ENCODE measurements around the gene GALNT15. TPM values are rescaled to one million over a fixed set of nuclear protein-coding genes. Genes with fewer than 3 reads are reported as not detected.

Gene GALNT15
- total RNA-seq, 2 experiments from 2014 or later = not detected

DNA sequence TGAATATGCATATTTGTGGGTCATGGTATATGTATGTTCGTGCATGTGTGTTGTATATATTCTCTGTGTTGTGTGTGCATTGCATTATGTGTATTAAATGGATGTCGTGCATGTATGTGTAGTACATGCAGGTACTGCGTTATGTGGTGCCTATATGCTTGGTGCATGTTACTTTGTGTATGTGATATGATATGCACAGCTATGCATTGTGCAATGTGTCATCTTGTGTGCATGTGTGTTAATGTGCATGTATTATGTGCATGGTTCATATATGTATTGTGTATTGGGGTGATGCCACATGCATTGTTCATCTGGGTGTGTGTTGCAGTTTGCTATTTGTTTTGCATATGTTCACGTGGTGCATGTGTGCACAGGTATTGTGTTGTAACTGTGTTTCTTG lies 2.9 kb downstream of the GALNT15 start:
- DNase-seq (no peak), ATAC-seq (no peak)
- ChIA-PET POLR2A (no interaction called here), CTCF (interaction anchor here (1.1 to 2.9 kb wide), 2 partner anchors 21 to 128 kb away, joined by 3 to 15 read pairs; no protein-coding TSS in a partner anchor)
- Mint-ChIP-seq H3K4me1 (ENCODE audit: low read depth) (no peaks in the 10 kb centered on the region), H3K27ac (no peak overlapping the region), H3K27me3 (peaks cover 18% of the 10 kb centered on the region), H3K36me3 (ENCODE audit: low read depth) (no peaks in the 10 kb centered on the region), H3K9me3 (no peaks in the 10 kb centered on the region), H3K4me3 (no peak overlapping the region)
- intact Hi-C loops (cut with micrococcal nuclease) = loop anchor here (5.0 kb wide), 1 partner anchor 360 kb away; no protein-coding TSS in a partner anchor
- TF ChIP-seq, protein P1, sequence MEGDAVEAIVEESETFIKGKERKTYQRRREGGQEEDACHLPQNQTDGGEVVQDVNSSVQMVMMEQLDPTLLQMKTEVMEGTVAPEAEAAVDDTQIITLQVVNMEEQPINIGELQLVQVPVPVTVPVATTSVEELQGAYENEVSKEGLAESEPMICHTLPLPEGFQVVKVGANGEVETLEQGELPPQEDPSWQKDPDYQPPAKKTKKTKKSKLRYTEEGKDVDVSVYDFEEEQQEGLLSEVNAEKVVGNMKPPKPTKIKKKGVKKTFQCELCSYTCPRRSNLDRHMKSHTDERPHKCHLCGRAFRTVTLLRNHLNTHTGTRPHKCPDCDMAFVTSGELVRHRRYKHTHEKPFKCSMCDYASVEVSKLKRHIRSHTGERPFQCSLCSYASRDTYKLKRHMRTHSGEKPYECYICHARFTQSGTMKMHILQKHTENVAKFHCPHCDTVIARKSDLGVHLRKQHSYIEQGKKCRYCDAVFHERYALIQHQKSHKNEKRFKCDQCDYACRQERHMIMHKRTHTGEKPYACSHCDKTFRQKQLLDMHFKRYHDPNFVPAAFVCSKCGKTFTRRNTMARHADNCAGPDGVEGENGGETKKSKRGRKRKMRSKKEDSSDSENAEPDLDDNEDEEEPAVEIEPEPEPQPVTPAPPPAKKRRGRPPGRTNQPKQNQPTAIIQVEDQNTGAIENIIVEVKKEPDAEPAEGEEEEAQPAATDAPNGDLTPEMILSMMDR (IDR thresholded peaks at IDR 0.05) = no peak

DNA sequence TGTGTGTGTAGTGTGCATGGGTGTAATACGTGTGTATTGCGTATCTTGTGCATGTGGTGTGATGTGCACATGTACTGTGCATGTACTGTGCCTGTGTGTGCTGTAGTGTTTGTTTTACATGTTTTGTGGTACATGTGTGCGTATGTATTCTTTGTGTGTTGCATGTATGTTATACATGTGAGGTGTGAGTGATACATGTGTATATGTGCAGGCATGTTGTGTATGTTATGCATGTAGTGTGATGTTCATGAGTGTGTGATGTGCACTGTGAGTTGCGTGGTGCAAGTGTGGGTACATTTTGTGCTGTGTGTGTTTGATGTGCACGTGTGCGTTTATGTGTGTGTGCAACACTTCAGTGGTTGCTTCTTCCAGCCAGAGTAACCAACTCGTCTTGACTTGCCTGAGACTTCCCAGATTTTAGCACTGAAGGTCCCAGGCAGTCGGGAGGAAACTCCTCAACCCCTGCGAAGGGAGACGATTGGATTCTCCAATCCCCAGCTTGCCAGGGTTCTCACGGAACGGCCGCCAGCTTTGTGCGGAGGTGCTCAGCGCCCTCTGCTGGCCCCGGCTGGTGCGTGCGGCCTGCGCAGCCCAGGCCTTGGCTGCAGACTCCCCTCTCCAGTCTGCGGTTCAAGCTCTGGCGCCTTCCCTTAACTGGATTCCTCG lies 3.6 kb downstream of the GALNT15 start:
- Mint-ChIP-seq H3K4me3 (no peak overlapping the region), H3K36me3 (ENCODE audit: low read depth) (no peaks in the 10 kb centered on the region), H3K27ac (no peak overlapping the region), H3K9me3 (no peaks in the 10 kb centered on the region), H3K4me1 (ENCODE audit: low read depth) (no peaks in the 10 kb centered on the region), H3K27me3 (peaks cover 18% of the 10 kb centered on the region)
- CTCF ChIA-PET = interaction anchor here (0.6 to 2.3 kb wide), 29 partner anchors 10 to 551 kb away, joined by 3 to 56 read pairs (median 4); no protein-coding TSS in a partner anchor
- ATAC-seq (peak; percentile 88), DNase-seq (peak; percentile 76)
- TF ChIP-seq, protein P1 (IDR thresholded peaks at IDR 0.05) = peak; percentile 96
- intact Hi-C loops (cut with micrococcal nuclease) = loop anchor here (1.0 to 5.0 kb wide), 2 partner anchors 130 to 361 kb away; no protein-coding TSS in a partner anchor
- POLR2A ChIA-PET = interaction anchor here (0.6 kb wide), 1 partner anchor 129 kb away, joined by 3 read pairs; no protein-coding TSS in a partner anchor

DNA sequence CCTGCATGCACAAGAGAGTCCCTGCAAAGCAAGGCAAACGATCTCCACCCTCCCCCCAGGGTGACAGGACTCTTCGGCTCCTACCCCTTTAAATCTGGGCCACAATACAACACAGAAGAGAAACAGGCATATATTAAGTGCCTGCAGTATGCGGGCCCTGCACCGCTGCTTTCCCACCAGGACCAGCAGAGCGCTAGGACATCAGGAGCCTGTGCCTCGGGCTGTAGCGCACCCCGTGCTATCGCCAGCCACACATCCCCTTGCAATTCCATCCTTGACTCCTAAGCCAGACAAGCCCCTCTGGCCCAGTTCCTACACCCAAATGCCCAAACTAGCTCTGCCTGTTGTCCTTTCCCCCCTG lies 4.1 kb downstream of the GALNT15 start:
- H3K27me3 Mint-ChIP-seq = peaks cover 18% of the 10 kb centered on the region
- DNase-seq (no peak), ATAC-seq (no peak)
- H3K4me1 Mint-ChIP-seq (ENCODE audit: low read depth) = no peaks in the 10 kb centered on the region
- intact Hi-C loops (cut with micrococcal nuclease) = loop anchor here (1.0 to 5.0 kb wide), 2 partner anchors 130 to 361 kb away; no protein-coding TSS in a partner anchor
- H3K9me3 Mint-ChIP-seq = no peaks in the 10 kb centered on the region
- no peaks in the 10 kb centered on the region for H3K36me3 Mint-ChIP-seq (ENCODE audit: low read depth)
- no peak overlapping the region for H3K4me3 Mint-ChIP-seq
- ChIA-PET POLR2A (no interaction called here), CTCF (interaction anchor here (0.6 to 2.3 kb wide), 27 partner anchors 11 to 552 kb away, joined by 3 to 56 read pairs (median 4); no protein-coding TSS in a partner anchor)
- H3K27ac Mint-ChIP-seq = no peak overlapping the region
- TF ChIP-seq, protein P1 (IDR thresholded peaks at IDR 0.05) = peak; percentile 26

DNA sequence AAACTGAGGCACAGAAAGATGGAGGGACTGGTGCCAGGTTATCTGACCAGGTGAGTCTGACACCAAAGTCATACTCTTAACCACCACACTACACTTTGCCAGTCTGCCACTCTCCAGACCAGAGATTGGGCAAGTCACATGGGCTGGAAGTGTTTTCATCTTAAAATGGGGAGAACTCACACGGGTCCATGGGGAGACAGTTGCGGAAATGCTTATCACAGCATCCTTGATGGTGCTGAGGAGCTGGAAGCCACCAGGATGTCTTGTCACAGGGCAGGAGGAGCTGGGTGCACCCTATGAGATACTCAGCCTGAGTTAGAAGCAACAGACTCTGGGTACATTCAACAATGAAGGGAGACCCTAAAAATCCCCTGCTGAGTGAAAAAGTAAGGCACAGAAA lies 4.8 kb downstream of the GALNT15 start:
- H3K4me1 Mint-ChIP-seq (ENCODE audit: low read depth) = no peaks in the 10 kb centered on the region
- no peaks in the 10 kb centered on the region for H3K36me3 Mint-ChIP-seq (ENCODE audit: low read depth)
- no peaks in the 10 kb centered on the region for H3K9me3 Mint-ChIP-seq
- ATAC-seq = no peak
- POLR2A ChIA-PET = no interaction called here
- H3K27ac Mint-ChIP-seq = no peak overlapping the region
- CTCF ChIA-PET = interaction anchor here (0.6 to 2.3 kb wide), 11 partner anchors 10 to 269 kb away, joined by 3 to 56 read pairs (median 5); no protein-coding TSS in a partner anchor
- no peak overlapping the region for H3K4me3 Mint-ChIP-seq
- TF ChIP-seq, protein P1 (IDR thresholded peaks at IDR 0.05) = no peak
- intact Hi-C loops (cut with micrococcal nuclease) = loop anchor here (5.0 kb wide), 1 partner anchor 362 kb away; no protein-coding TSS in a partner anchor
- peaks cover 19% of the 10 kb centered on the region for H3K27me3 Mint-ChIP-seq
- DNase-seq = no peak
